Thoracic aorta (tissue), 2 donors: ENCODE results near the gene SESN2. TPM values are rescaled to one million over a fixed set of nuclear protein-coding genes. Genes with fewer than 3 reads are reported as not detected.
"Not testable (repeated sequence)": the region's sequence is repeated elsewhere in the genome, so short reads cannot be mapped to it uniquely, and the experiment has no call there.

Source experiments
- ATAC-seq: fragments of 150-250 bp; one replicate; pipeline ENCODE4 v1.8.0; 2017; ENCODE audit warnings: low read depth; ENCODE audit not compliant: insufficient number of reproducible peaks, low FRiP score
- DNase-seq: peaks from one replicate; pipeline ENCODE4 v3.0.0-alpha.2; 2020; ENCODE audit warnings: low spot score
- H3K27ac ChIP-seq, 2 donors: fragments of 200-600 bp; sonication (generic); 1 replicate in 1 of 2; 2 replicates in 1 of 2; pipeline ENCODE4 v1.5.1; 2016; ENCODE audit warnings: mild to moderate bottlenecking in 2 of 2, moderate library complexity in 2 of 2
- H3K27me3 ChIP-seq: fragments of 200-600 bp; sonication (generic); replicated peaks from 2 replicates; pipeline ENCODE4 v1.6.0; 2016; ENCODE audit warnings: mild to moderate bottlenecking; ENCODE audit not compliant: insufficient read depth
- H3K36me3 ChIP-seq: fragments of 200-600 bp; sonication (generic); one replicate; pipeline ENCODE4 v1.5.1; 2016
- H3K4me1 ChIP-seq, 2 donors: fragments of 200-600 bp; sonication (generic); 1 replicate in 1 of 2; 2 replicates in 1 of 2; pipeline versions ENCODE4 v1.5.1 to v1.6.0; 2016; ENCODE audit warnings: low read depth in 2 of 2, mild to moderate bottlenecking in 1 of 2; ENCODE audit not compliant: control insufficient read depth in 1 of 2
- H3K4me3 ChIP-seq: fragments of 200-600 bp; sonication (generic); 2 replicates; pipeline ENCODE4 v1.5.1; 2016; ENCODE audit warnings: mild to moderate bottlenecking
- H3K9me3 ChIP-seq: fragments of 200-600 bp; sonication (generic); 2 replicates; pipeline ENCODE4 v1.5.1; 2016
- total RNA-seq, 2 donors: library from RNA; depleted of rRNA; stranded (reverse); fragments of >200 nt; gene quantifications; one replicate each; pipeline versions ENCODE4 v1.1.0 to v1.2.3, GENCODE V29; 2016
- TF ChIP-seq, protein P1 (sequence below): fragments of 200-600 bp; sonication (generic); IDR thresholded peaks from one replicate; pipeline ENCODE4 v1.5.1; 2019; ENCODE audit warnings: antibody characterized with exemption

SESN2 gene
- total RNA-seq, 2 donors from 2014 or later, result 10.9 to 12.6 TPM

- Histone ChIP-seq H3K27me3 (no peaks in the 10 kb centered on the region), H3K4me3 (no peak overlapping the region), H3K4me1 (no peaks in the 10 kb centered on the region), H3K9me3 (no peaks in the 10 kb centered on the region), H3K27ac (no peak overlapping the region), H3K36me3 (no peaks in the 10 kb centered on the region)
- TF ChIP-seq, protein P1, sequence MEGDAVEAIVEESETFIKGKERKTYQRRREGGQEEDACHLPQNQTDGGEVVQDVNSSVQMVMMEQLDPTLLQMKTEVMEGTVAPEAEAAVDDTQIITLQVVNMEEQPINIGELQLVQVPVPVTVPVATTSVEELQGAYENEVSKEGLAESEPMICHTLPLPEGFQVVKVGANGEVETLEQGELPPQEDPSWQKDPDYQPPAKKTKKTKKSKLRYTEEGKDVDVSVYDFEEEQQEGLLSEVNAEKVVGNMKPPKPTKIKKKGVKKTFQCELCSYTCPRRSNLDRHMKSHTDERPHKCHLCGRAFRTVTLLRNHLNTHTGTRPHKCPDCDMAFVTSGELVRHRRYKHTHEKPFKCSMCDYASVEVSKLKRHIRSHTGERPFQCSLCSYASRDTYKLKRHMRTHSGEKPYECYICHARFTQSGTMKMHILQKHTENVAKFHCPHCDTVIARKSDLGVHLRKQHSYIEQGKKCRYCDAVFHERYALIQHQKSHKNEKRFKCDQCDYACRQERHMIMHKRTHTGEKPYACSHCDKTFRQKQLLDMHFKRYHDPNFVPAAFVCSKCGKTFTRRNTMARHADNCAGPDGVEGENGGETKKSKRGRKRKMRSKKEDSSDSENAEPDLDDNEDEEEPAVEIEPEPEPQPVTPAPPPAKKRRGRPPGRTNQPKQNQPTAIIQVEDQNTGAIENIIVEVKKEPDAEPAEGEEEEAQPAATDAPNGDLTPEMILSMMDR, result no peak
- DNase-seq (no peak), ATAC-seq (no peak)
These were observed 64.4 kb downstream of the SESN2 start for GRCh38 chr1:28323720-28324119.

DNA sequence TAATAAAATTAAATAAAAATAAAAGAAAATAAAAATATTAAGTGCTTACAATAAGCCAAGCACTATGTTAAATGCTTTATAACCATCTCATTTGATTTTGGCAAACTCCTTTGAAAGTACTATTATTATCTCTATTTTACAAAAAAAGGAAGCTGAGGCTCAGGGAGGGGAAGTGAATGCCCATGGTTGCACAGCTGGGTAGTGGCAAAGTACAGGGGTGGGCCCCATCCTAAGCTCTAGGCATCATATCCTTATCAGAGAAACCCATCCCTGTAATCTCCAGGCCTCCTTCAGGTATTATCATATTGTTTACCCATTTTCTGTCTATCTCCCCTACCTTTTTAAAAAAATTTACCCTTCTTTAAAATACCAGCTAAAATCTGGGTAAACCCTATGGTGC, 67.2 kb downstream of the SESN2 start:
- TF ChIP-seq, protein P1, result no peak
- DNase-seq (no peak), ATAC-seq (no peak)
- Histone ChIP-seq H3K9me3 (no peaks in the 10 kb centered on the region), H3K36me3 (peaks cover 7% of the 10 kb centered on the region), H3K27me3 (no peaks in the 10 kb centered on the region), H3K27ac (no peak overlapping the region), H3K4me1 (peaks cover 7% of the 10 kb centered on the region in 2 donors), H3K4me3 (no peak overlapping the region)

GRCh38 chr1:28326984-28327383, 67.7 kb downstream of the SESN2 start:
- DNase-seq (no peak), ATAC-seq (no peak)
- H3K27ac ChIP-seq, result no peak overlapping the region
- TF ChIP-seq, protein P1, result no peak
- no peaks in the 10 kb centered on the region for H3K27me3 ChIP-seq
- H3K4me1 ChIP-seq, result peaks cover 7% of the 10 kb centered on the region in 2 donors
- H3K36me3 ChIP-seq, result peaks cover 10% of the 10 kb centered on the region
- H3K4me3 ChIP-seq, result no peak overlapping the region
- H3K9me3 ChIP-seq, result no peaks in the 10 kb centered on the region

GRCh38 chr1:28327431-28327830, 68.1 kb downstream of the SESN2 start:
- H3K27ac ChIP-seq, H3K9me3 ChIP-seq, ATAC-seq, DNase-seq, H3K27me3 ChIP-seq, H3K4me3 ChIP-seq, H3K4me1 ChIP-seq: not testable (repeated sequence)
- H3K36me3 ChIP-seq, result peaks cover 10% of the 10 kb centered on the region

DNA sequence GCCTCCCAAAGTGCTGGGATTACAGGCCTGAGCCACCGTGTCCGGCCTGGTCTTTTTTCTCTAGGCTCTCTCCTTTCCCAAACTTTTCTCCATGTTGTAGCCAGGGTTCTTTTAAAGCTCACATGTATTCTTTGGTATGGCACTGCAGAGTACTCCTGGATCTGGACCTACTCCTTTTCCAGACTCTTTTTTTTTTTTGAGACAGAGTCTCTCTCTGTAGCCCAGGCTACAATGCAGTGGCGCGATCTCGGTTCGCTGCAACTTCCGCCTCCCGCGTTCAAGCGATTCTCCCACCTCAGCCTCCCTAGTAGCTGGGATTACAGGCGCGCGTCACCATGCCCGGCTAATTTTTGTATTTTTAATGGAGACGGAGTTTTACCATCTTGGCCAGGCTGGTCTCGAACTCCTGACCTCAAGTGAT, 68.9 kb downstream of the SESN2 start:
- TF ChIP-seq, protein P1, result no peak
- DNase-seq, result no peak
- peak overlapping the region; percentile 75 to 89 for H3K27ac ChIP-seq
- H3K4me3 ChIP-seq, result peak overlapping the region; percentile 81
- H3K36me3 ChIP-seq, result peaks cover 10% of the 10 kb centered on the region
- ATAC-seq, result no peak
- peaks cover 7% of the 10 kb centered on the region in 2 donors for H3K4me1 ChIP-seq
- no peaks in the 10 kb centered on the region for H3K27me3 ChIP-seq
- no peaks in the 10 kb centered on the region for H3K9me3 ChIP-seq
